Islet of Langerhans (tissue), 1 donor: Measurements from ENCODE around the gene RNFT1.
"Not testable (repeated sequence)": the region's sequence is repeated elsewhere in the genome, so short reads cannot be mapped to it uniquely, and the experiment has no call there.

Source experiments
- FAIRE-seq: peaks from one replicate; lab custom pipeline; 2011; peaks lifted over from hg19 to GRCh38; lab: Jason Lieb, UNC

The RNFT1 gene

GRCh38 chr17:59920637-59921036 is 43.9 kb downstream of the RNFT1 start:
- FAIRE-seq: not testable (repeated sequence)

- no peak for FAIRE-seq
Measured at GRCh38 chr17:59916446-59916845, 48.1 kb downstream of the RNFT1 start.

- FAIRE-seq: peak; percentile 98
Measured at GRCh38 chr17:59914274-59914854, 50.2 kb downstream of the RNFT1 start.

GRCh38 chr17:59907467-59907866 is 57.1 kb downstream of the RNFT1 start:
- no peak for FAIRE-seq

- FAIRE-seq: no peak
Measured at GRCh38 chr17:59903455-59903854, 61.1 kb downstream of the RNFT1 start.
